SK-N-MC (cell line): ENCODE results near the gene DENND2A.

Experiments
- EZH2 ChIP-seq: fragments of 200-600 bp; sonication (generic); IDR thresholded peaks from one replicate; pipeline ENCODE4 v1.6.1; 2017; ENCODE audit warnings: antibody characterized with exemption
- FOXP2 ChIP-seq: optimal IDR thresholded peaks from 2 replicates; pipeline ENCODE3; 2011; ENCODE audit warnings: mild to moderate bottlenecking, moderate library complexity; ENCODE audit not compliant: insufficient read depth; ENCODE audit errors: extremely low read length, control extremely low read depth
- POLR2AphosphoS5 ChIP-seq: IDR thresholded peaks from 2 replicates; pipeline ENCODE4 v1.6.1; 2012; ENCODE audit warnings: mild to moderate bottlenecking, low read depth, low read length, borderline replicate concordance

DNA sequence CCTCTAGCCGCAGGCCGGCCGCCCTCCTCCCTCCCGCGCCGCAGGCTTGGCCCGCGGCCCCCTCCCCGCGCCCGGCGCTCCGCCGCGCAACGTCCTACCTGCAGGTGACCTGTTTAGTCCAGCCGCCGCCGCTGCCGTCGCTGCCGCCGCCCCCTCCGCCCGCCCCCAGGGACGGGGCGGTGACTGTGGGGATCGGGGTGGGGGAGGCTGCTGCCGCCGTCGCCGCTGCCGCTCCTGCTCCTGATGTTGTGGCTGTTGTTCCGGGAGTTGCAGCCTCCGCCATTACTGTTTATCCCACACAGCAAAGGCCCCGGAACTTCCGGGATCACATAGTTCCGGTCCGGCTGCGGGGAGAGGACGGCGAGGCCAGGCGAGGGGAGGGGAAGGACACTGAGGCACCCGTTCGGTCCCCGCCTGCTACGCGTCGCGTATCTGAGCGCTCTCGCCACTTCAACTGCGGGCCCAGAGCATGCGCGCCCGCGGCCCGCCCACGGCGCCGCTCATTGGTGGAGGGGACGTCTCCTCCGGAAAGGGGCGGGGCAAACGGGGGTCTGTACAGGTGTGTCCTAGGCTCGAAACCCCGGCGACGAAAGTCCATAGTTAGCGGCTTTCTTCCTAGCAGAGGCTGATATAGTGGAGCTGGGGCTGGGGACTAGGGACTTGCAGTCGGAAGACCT is 161.4 kb downstream of the DENND2A start, which contains the start of gene MKRN1:
- TF ChIP-seq EZH2: no peak
- TF ChIP-seq POLR2AphosphoS5: peak; percentile 89
- no peak for TF ChIP-seq FOXP2
